LNCaP clone FGC (cell line): ENCODE data around the gene BACH2.
"Not testable (repeated sequence)": the region's sequence is repeated elsewhere in the genome, so short reads cannot be mapped to it uniquely, and the experiment has no call there.

Experiments used
- DNase-seq: peaks from one replicate; pipeline ENCODE4 v3.0.0-alpha.2; 2011; ENCODE audit warnings: low read depth
- H3K4me3 ChIP-seq: 2 replicates; pipeline ENCODE4 v1.5.1; 2011; ENCODE audit warnings: mild to moderate bottlenecking, low read depth, low read length, control low read depth
- CTCF ChIP-seq: IDR thresholded peaks from 2 replicates; pipeline ENCODE4 v1.5.1; 2012; ENCODE audit warnings: mild to moderate bottlenecking; ENCODE audit not compliant: control insufficient read depth, insufficient read depth; ENCODE audit errors: extremely low read depth

BACH2 gene

GRCh38 chr6:90118581-90118980 is 178.1 kb downstream of the BACH2 start:
- TF ChIP-seq CTCF: no peak
- DNase-seq: no peak
- H3K4me3 ChIP-seq: no peak overlapping the region

GRCh38 chr6:90118069-90118468 is 178.6 kb downstream of the BACH2 start:
- no peak overlapping the region for H3K4me3 ChIP-seq
- TF ChIP-seq CTCF: no peak
- DNase-seq: no peak

GRCh38 chr6:90116126-90116525 is 180.5 kb downstream of the BACH2 start:
- not testable (repeated sequence) for H3K4me3 ChIP-seq, DNase-seq

GRCh38 chr6:90113389-90113788 is 183.3 kb downstream of the BACH2 start:
- TF ChIP-seq CTCF: no peak
- no peak for DNase-seq
- no peak overlapping the region for H3K4me3 ChIP-seq

- no peak for TF ChIP-seq CTCF
- no peak for DNase-seq
- H3K4me3 ChIP-seq: no peak overlapping the region
These were observed 185.3 kb downstream of the BACH2 start for GRCh38 chr6:90111387-90111786.

GRCh38 chr6:90110971-90111370 is 185.7 kb downstream of the BACH2 start:
- TF ChIP-seq CTCF: no peak
- no peak overlapping the region for H3K4me3 ChIP-seq
- no peak for DNase-seq

GRCh38 chr6:90109141-90109540 is 187.5 kb downstream of the BACH2 start:
- no peak overlapping the region for H3K4me3 ChIP-seq
- TF ChIP-seq CTCF: no peak
- DNase-seq: no peak
